ENCODE results near the gene SOX1.
A peak's percentile ranks its signal among the peaks of the same experiment; 100 is the strongest.

The SOX1 gene

GRCh38 chr13:112110479-112110878 is 43.5 kb downstream of the SOX1 start:
- no peak for DNase-seq

DNA sequence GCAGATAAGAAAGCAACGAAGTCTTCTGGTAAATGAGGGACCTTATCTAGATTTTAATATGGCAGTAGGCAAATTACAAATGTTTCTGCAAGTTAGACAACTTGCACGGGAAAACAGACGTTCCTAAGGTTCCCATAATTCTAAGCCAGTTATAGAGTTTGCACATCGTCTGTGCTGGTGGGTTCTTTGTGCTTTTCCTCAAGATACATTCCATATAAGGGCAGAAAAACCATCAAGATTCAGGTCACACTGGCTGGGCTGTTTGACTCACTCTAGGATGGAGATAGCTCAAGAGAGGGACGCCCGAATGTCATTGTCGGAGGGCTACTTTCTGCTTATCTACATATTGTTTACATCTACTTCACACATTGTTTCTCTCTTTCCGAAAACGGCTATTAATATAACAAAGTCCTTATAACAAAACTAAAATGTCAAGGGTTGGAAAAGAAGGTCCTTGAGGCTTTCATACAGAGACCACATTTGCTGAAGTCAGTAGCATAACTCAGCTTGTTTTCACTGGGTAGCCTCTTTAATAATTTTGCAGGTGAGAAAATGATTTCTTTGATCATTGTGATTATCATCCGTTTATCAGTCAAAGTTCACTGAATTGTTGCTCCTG is 44.4 kb downstream of the SOX1 start:
- no peak for DNase-seq

DNA sequence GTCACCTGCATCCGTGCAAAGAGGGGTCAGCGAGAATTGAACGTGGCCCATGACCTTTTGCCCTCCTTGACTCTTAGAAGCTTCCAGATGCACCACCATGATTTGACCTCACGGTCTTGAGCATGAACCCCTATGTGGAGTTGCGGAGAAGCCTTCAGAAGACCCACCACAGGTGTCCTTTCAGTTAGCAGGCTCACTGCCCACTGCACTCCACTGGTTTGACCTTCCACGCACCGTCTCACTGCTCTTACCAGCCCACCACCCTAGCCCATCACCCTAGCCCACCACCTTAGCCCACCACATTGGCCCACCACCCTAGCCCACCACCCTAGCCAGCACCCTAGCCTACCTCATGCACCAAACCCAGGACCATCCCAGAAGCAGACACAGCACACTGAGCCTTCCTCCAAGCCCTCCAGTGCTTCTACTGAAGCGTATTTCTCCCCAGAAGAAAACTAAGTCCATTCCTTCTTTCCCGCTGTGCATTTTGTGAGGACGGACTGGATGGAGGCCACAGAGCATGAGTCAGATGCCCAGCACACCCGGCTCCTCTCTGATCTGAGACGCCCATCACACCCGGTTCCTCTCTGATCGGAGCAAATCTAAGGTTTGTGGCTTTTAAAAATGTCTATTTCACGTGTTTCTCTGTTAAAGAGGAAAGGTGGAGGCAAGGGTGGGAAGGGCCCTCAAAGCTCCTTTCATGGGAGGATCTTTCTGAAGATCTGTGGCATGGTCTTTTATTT is 45.8 kb downstream of the SOX1 start:
- no peak for DNase-seq

DNA sequence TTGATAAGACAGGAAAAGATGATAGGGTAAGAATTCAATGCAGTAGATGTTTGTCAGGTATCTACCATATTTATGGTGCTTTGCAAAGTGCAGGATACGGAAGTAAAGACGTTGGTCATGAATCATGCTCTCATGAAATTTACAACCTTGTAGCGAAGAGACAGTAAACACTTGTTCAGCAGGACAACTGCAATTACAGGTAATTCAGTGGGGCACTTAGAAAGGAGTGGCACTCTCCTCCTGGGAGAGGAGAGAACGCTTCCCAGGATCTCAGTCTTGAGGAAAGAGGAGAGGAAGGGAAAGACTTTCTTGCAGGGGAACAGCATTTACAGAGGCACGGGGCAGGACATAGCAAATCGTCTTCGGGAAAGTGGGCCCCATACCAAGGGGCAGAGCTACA is 46.4 kb downstream of the SOX1 start:
- peak; percentile 48 for DNase-seq

DNA sequence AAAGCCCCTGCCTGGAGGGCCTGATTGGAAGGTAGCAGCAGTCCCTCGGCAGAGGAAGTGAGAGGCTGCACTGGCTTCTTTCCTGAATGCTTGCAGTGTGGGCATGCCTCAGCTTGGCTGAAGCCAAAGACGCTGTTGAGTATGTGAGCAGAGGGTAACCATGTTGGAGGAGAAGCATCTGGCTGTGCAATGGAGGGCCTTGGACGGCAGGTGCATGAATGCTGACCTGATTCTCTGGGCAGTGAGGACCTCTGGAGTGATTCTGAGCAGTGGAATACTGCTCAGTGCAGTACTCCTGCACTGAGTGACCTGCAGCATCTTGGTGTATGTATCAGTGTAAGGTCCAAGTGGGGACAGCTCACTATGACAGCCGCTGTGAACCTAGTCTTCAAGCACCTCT is 46.9 kb downstream of the SOX1 start:
- DNase-seq: no peak

GRCh38 chr13:112114391-112114790 is 47.4 kb downstream of the SOX1 start:
- no peak for DNase-seq

DNA sequence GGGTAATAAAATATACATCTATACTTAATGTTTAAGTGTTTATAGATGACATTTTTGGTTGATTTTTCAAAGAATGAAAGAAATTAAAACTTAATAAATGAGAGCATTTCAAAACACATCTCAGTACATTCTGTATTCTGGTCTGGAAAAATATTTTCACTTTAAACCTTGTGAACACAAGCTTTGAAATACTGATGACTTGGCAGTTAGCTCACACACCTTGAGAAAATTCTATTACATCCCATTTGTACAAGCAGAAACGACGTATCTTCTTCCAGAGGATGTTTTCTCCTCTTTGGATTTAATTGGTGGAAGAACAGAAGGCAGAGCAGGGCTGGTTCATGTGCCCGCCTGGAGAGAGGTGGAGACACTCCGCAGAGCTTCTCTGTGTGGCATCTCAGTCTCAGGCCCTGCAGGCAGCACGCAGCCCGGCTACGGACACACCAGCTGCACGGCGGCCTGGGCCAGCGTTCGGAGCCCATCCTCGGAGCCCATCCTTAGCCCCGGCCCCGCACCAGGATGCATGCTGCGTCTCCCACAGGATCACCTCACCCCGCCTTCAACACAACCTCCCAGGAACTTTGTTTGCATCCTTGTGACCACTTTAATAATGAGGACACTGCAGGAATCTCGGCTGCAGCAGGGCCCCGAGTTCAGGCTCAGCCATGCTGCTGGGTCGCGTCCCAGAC is 48.6 kb downstream of the SOX1 start:
- no peak for DNase-seq

GRCh38 chr13:112116187-112116950 is 49.4 kb downstream of the SOX1 start:
- no peak for DNase-seq

DNA sequence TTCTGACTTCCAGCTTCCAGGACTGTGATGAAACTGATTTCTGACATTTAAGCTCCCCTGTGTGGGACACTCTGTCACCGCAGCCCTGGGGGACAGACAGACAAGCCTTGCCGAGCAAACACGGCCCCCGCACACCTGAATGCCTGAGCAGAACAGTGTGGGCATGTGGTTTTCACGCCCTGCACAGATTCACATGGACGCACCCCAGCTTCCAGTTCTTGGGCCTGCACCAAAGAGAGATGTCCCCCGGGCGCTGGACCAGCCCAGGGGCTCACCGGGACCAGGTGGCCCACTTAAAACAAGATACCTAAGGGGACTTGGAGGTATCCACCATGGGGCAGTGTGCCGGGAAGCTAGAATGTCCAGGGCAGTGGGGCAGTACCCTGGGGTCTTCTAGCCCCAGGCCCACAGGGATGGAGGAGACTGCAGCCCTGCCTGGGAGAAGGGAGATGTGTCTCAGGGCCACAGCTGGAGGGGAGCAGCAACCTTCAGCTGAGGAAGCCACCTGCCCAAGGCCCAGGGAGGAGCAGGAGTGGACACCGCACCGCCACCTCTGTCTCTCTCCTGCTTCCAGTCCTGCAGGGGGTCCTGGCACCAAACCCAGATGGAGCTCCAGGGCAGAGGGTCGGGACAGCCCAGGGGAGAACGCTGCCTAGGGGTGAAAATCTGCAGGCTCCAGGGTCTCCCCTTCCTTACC is 50.5 kb downstream of the SOX1 start:
- no peak for DNase-seq

GRCh38 chr13:112117955-112118302 is 51.0 kb downstream of the SOX1 start:
- no peak for DNase-seq

DNA sequence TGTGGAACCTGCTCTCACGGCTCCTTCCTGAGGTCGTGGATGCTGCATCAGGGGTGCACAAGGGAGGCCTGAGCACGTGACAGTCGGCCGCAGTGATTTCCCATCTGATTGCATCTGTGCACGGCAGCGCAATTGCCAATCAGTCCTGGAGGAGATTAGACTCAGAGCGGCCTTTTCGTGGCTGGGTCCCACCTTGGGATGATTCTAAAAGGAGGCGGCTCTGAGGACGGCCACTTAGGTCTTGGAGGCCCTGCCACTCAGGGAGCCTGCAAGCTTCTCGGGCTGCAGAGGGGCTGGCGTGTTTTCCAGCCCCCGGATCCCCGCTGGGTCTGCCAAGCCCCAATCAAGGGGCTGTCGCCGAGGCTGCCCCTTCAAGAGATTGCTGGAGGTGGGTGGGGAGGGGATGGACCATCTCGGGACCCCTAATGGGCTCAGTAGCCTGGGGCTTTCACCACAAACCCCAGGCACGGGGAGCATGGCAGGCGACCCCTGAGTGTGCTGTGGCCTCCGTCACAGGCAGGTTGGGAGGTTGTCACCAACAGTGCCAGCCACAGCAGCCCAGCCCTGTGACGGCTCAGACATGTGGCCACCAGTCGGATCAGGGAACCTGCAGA is 51.6 kb downstream of the SOX1 start:
- no peak for DNase-seq

DNA sequence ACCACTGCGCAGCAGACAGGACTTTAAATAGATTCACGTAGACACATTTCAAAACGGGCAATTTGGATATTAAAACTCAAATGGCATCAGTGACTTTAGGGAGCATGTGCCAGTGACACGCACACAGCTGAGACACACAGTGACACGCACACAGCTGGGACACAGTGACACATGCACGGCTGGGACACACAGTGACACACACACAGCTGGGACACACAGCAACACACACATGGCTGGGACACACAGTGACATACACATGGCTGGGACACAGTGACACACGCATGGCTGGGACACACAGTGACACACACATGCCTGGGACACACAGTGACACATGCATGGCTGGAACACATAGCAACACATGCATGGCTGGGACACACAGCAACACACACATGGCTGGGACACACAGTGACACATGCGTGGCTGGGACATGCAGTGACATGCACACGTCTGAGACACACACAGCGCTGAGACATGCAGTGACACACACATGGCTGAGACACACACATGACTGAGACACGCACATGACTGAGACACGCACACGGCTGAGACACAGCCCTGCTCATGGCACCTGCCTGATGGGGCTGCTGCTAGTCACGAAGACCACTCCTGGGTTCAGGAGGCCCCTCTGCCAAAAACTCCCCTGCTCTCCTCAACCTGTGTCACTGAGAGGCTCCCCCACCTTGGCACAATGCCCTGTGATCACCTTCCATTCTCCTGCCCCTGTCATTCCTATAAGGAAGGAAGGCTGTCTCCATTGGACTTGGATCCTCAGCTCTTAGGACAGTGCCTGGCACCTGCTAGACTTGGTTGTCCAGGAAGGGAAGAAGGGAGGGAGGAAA is 52.5 kb downstream of the SOX1 start:
- DNase-seq: no peak

DNA sequence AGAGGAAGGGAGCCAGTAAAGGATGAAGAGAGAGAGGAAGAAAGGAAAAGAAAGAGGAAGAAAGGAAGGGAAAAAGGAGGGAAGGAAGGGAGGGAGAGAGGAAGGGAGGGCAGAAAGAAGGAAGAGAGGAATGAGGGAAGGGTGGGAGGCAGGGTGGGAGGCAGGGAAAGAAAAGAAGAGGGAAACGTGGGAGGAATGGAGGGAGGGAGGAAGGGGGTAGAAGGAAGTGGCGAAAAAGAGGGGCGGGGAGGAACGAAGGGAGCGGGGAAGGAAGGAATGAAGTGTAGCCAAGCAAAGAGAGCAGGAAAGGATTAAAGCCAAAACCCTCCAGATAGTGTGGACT is 53.1 kb downstream of the SOX1 start:
- no peak for DNase-seq
